HEK293T (cell line): ENCODE measurements around the gene IFT52.

Experiments used
- CTCF ChIA-PET: fragments of 350-600 bp; formaldehyde crosslinking; extraction: SDS; loops from one replicate; lab custom pipeline; 2021; ENCODE audit warnings: antibody characterized with exemption, inconsistent platforms; lab: Yijun Ruan, JAX
- POLR2A ChIA-PET: fragments of 350-600 bp; formaldehyde crosslinking; extraction: SDS; loops from one replicate; lab custom pipeline; 2020; ENCODE audit warnings: antibody characterized with exemption, inconsistent platforms; lab: Yijun Ruan, JAX
- DNase-seq: peaks from one replicate; pipeline ENCODE4 v3.0.0; 2012; ENCODE audit warnings: mixed read lengths; ENCODE audit errors: extremely low spot score
- ARNT ChIP-seq: fragments of 450-650 bp; IDR thresholded peaks from 2 replicates; pipeline ENCODE4 v1.6.1; 2017; ENCODE audit warnings: mild to moderate bottlenecking
- BHLHE40 ChIP-seq: fragments of 450-650 bp; IDR thresholded peaks from 2 replicates; pipeline ENCODE4 v1.6.1; 2016; ENCODE audit warnings: mild to moderate bottlenecking, moderate library complexity, borderline replicate concordance
- CTBP1 ChIP-seq: fragments of 450-650 bp; IDR thresholded peaks from 2 replicates; pipeline ENCODE4 v1.6.1; 2016; ENCODE audit warnings: borderline replicate concordance
- ELF4 ChIP-seq: fragments of 450-650 bp; IDR thresholded peaks from 2 replicates; pipeline ENCODE4 v1.6.1; 2017; ENCODE audit warnings: antibody characterized with exemption
- FOXA1 ChIP-seq: fragments of 450-650 bp; IDR thresholded peaks from 2 replicates; pipeline ENCODE4 v1.6.1; 2016; ENCODE audit warnings: mild to moderate bottlenecking
- FOXK2 ChIP-seq: fragments of 450-650 bp; IDR thresholded peaks from 2 replicates; pipeline ENCODE4 v1.6.1; 2016; ENCODE audit warnings: mild to moderate bottlenecking
- FOXM1 ChIP-seq: fragments of 450-650 bp; IDR thresholded peaks from 2 replicates; pipeline ENCODE4 v1.6.1; 2017; ENCODE audit warnings: mild to moderate bottlenecking, borderline replicate concordance
- HDGF ChIP-seq: fragments of 450-650 bp; IDR thresholded peaks from 2 replicates; pipeline ENCODE4 v1.6.1; 2017; ENCODE audit warnings: antibody characterized with exemption, borderline replicate concordance
- L3MBTL2 ChIP-seq: fragments of 450-650 bp; conservative IDR thresholded peaks from 2 replicates; pipeline ENCODE4 v1.6.1; 2016; ENCODE audit warnings: mild to moderate bottlenecking
- LEF1 ChIP-seq: fragments of 450-650 bp; IDR thresholded peaks from 2 replicates; pipeline ENCODE4 v1.6.1; 2017; ENCODE audit warnings: mild to moderate bottlenecking, borderline replicate concordance
- NFRKB ChIP-seq: fragments of 450-650 bp; IDR thresholded peaks from 2 replicates; pipeline ENCODE4 v1.6.1; 2016; ENCODE audit warnings: mild to moderate bottlenecking, moderate library complexity
- PKNOX1 ChIP-seq: fragments of 450-650 bp; IDR thresholded peaks from 2 replicates; pipeline ENCODE4 v1.6.1; 2016
- SP1 ChIP-seq: fragments of 450-650 bp; IDR thresholded peaks from 2 replicates; pipeline ENCODE4 v1.6.1; 2017
- SUZ12 ChIP-seq: fragments of 450-650 bp; IDR thresholded peaks from 2 replicates; pipeline ENCODE4 v1.6.1; 2016; ENCODE audit warnings: mild to moderate bottlenecking
- TARDBP ChIP-seq: fragments of 450-650 bp; IDR thresholded peaks from 2 replicates; pipeline ENCODE4 v1.6.1; 2016
- ZNF384 ChIP-seq: fragments of 450-650 bp; IDR thresholded peaks from 2 replicates; pipeline ENCODE4 v1.6.1; 2016

IFT52 gene

GRCh38 chr20:43667341-43668132 lies 76.8 kb downstream of the IFT52 start:
- TF ChIP-seq TARDBP, result no peak
- no peak for TF ChIP-seq LEF1
- TF ChIP-seq L3MBTL2, result peak; percentile 62
- no peak for TF ChIP-seq ELF4
- TF ChIP-seq FOXM1, result no peak
- TF ChIP-seq SP1, result no peak
- CTCF ChIA-PET, result no interaction called here
- POLR2A ChIA-PET, result interaction anchor here (0.6 to 1.5 kb wide), 10 partner anchors 11 to 210 kb away, joined by 3 to 4 read pairs (median 3); partner anchors contain the start of genes IFT52 and SRSF6
- peak; percentile 65 for DNase-seq

GRCh38 chr20:43669332-43669731 lies 78.6 kb downstream of the IFT52 start:
- DNase-seq, result no peak
- ChIA-PET CTCF (no interaction called here), POLR2A (no interaction called here)
- no peak for TF ChIP-seq CTBP1
- no peak for TF ChIP-seq NFRKB
- TF ChIP-seq SP1, result no peak
- no peak for TF ChIP-seq FOXK2
- no peak for TF ChIP-seq SUZ12
- no peak for TF ChIP-seq FOXA1
- TF ChIP-seq ELF4, result no peak
- TF ChIP-seq ZNF384, result no peak
- TF ChIP-seq L3MBTL2, result no peak
- no peak for TF ChIP-seq BHLHE40

GRCh38 chr20:43670423-43670822 lies 79.7 kb downstream of the IFT52 start:
- CTCF ChIA-PET, result no interaction called here
- DNase-seq, result no peak
- POLR2A ChIA-PET, result no interaction called here
- TF ChIP-seq LEF1, result no peak
- no peak for TF ChIP-seq HDGF
- TF ChIP-seq PKNOX1, result no peak
- TF ChIP-seq ELF4, result no peak
- TF ChIP-seq CTBP1, result no peak
- no peak for TF ChIP-seq ZNF384
- TF ChIP-seq FOXA1, result no peak
- TF ChIP-seq ARNT, result no peak
- no peak for TF ChIP-seq SP1
- no peak for TF ChIP-seq TARDBP
- TF ChIP-seq L3MBTL2, result no peak
- no peak for TF ChIP-seq NFRKB
- no peak for TF ChIP-seq BHLHE40
- TF ChIP-seq FOXM1, result no peak
- no peak for TF ChIP-seq SUZ12

GRCh38 chr20:43676368-43676767 lies 85.6 kb downstream of the IFT52 start:
- POLR2A ChIA-PET, result no interaction called here
- CTCF ChIA-PET, result no interaction called here
- DNase-seq, result no peak
- TF ChIP-seq NFRKB (no peak), FOXM1 (no peak), LEF1 (no peak), BHLHE40 (no peak), HDGF (no peak), FOXK2 (no peak), SP1 (no peak), FOXA1 (no peak)

GRCh38 chr20:43680981-43681380 lies 90.2 kb downstream of the IFT52 start:
- POLR2A ChIA-PET, result no interaction called here
- CTCF ChIA-PET, result interaction anchor here (0.8 kb wide), 1 partner anchor 143 kb away, joined by 3 read pairs; no protein-coding TSS in a partner anchor
- TF ChIP-seq FOXK2 (no peak), CTBP1 (no peak), HDGF (no peak), BHLHE40 (no peak), PKNOX1 (no peak), ARNT (no peak), TARDBP (no peak), FOXA1 (no peak), LEF1 (no peak)
- DNase-seq, result no peak

- no peak for TF ChIP-seq SUZ12
- TF ChIP-seq CTBP1, result no peak
- no peak for TF ChIP-seq TARDBP
- no peak for TF ChIP-seq ZNF384
- no peak for TF ChIP-seq SP1
- TF ChIP-seq LEF1, result no peak
- no peak for TF ChIP-seq ELF4
- no peak for TF ChIP-seq ARNT
- TF ChIP-seq FOXM1, result no peak
- TF ChIP-seq BHLHE40, result no peak
- TF ChIP-seq FOXK2, result no peak
- TF ChIP-seq NFRKB, result no peak
- TF ChIP-seq PKNOX1, result no peak
- no peak for TF ChIP-seq HDGF
- no peak for TF ChIP-seq L3MBTL2
- TF ChIP-seq FOXA1, result no peak
- POLR2A ChIA-PET, result no interaction called here
- DNase-seq, result no peak
- CTCF ChIA-PET, result no interaction called here
Measured at GRCh38 chr20:43681468-43681942, 90.8 kb downstream of the IFT52 start.
